Stimulated activated memory B cell treated with anti-CD40 and anti-IgM and Interleukin-4, amounts not matched to agents 10 μg/mL and 1 μg/mL and 100 μg/mL, for 72 hours (primary cell): Measurements from ENCODE around the gene FAM83C.
"Not testable (repeated sequence)": the region's sequence is repeated elsewhere in the genome, so short reads cannot be mapped to it uniquely, and the experiment has no call there.

ENCODE experiments used
- ATAC-seq: fragments of 150-1000 bp; cut with Tn5 transposase; 2 replicates; pipeline ENCODE4 v1.10.0; 2021
- H3K27ac Mint-ChIP-seq: one replicate; pipeline ENCODE4 v1.8.0; 2022; ENCODE audit warnings: mild to moderate bottlenecking, mixed read lengths
- H3K27me3 Mint-ChIP-seq: one replicate; pipeline ENCODE4 v1.8.0; 2022; ENCODE audit warnings: mixed read lengths
- H3K36me3 Mint-ChIP-seq: one replicate; pipeline ENCODE4 v1.8.0; 2022; ENCODE audit warnings: mixed read lengths
- H3K4me1 Mint-ChIP-seq: one replicate; pipeline ENCODE4 v1.8.0; 2022; ENCODE audit warnings: mixed read lengths
- H3K4me3 Mint-ChIP-seq: one replicate; pipeline ENCODE4 v1.8.0; 2022; ENCODE audit warnings: mild to moderate bottlenecking, moderate library complexity, mixed read lengths
- H3K9me3 Mint-ChIP-seq: one replicate; pipeline ENCODE4 v1.8.0; 2022; ENCODE audit warnings: mixed read lengths

FAM83C gene

DNA sequence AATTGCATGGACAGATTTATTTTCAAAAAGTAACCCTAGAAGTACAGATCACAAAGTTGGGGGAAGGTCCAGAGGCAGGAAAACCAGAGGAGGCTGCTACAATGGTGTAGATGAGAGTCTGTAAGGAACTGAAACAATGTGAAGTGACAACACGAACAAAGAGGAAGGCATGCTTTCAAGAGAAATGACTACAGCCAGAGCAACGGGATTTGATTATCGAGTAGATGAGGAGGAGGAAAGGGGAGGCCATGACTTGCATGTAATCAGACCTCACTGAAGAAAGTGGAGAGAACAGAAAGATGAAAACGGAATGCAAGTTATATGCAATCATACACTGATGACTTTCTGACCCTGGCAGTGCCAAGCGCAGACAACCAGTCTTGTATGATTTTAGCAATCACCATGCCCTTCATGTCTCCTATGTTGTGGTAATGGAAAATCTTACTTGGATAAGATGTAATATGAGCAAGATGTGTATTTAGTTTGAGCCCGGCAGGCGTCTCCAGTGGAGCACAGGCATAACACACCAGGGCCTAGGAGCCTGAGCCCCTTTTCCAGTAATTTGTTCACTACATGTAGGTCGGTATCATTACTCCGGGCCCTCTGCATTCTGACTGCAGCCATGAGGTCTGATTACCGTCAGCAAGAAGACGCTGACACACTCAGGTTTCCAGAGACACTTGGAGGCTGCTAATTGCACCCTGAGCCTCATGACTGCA lies 34.0 kb upstream of the FAM83C start:
- Mint-ChIP-seq H3K9me3 (no peaks in the 10 kb centered on the region), H3K36me3 (peaks cover 27% of the 10 kb centered on the region), H3K4me1 (peaks cover 10% of the 10 kb centered on the region), H3K27ac (peak overlapping the region; percentile 12), H3K27me3 (no peaks in the 10 kb centered on the region), H3K4me3 (no peak overlapping the region)
- peak; percentile 72 for ATAC-seq

DNA sequence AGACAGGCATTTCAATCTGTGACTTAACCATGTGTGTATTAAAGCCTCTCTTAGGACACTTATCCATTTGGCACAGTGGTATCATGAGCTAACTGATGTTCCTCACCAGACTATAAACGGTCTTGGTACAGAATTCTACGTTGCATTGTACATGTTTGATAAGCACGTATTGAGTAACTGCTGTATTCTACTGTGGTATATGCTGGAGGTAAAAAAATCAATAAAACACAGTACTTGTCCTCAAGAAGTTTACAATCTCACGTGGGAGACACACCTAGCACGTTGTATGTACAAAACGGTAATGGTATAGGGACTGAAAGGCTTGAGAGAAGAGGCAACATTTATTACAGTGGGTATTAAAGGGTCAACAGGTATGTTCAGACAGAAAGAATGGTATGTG lies 33.2 kb upstream of the FAM83C start:
- ATAC-seq: no peak
- H3K36me3 Mint-ChIP-seq: peaks cover 34% of the 10 kb centered on the region
- H3K27me3 Mint-ChIP-seq: no peaks in the 10 kb centered on the region
- H3K4me3 Mint-ChIP-seq: no peak overlapping the region
- H3K27ac Mint-ChIP-seq: peak overlapping the region; percentile 12
- H3K4me1 Mint-ChIP-seq: peaks cover 16% of the 10 kb centered on the region
- no peaks in the 10 kb centered on the region for H3K9me3 Mint-ChIP-seq

DNA sequence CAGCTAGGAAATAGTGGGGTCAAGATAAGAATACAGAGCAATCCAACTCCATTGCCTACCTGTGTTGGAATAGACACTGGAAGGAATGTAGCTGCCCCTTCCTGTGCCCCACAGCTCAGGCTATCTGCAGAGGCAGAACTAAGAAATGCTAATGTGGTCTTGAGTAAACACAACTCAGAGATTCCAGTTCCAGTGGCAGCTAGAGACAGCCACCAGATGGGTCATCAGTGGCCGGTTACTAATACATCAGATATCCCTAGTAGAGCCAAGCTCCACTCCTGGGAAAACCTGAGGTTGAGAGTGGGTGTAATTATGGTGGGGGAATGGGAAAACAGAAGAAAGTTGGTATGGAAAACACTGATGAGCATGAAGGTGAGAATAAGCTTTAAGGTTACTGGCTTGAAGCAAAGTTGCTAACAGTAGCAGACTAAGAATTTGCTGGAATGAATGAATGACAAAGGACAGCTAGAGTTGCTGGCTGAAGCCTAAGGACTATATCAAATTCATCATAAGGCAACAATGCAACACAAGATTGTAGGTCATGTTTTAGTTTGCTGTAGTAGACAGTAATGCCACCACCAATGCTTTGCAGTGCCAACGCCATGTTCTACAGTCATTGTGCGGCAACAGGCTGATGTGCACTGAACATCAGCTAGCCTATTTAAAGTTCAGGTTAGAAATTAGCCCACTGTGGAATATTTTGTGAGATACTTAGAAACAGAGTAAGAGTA lies 28.3 kb upstream of the FAM83C start:
- no peaks in the 10 kb centered on the region for H3K27me3 Mint-ChIP-seq

DNA sequence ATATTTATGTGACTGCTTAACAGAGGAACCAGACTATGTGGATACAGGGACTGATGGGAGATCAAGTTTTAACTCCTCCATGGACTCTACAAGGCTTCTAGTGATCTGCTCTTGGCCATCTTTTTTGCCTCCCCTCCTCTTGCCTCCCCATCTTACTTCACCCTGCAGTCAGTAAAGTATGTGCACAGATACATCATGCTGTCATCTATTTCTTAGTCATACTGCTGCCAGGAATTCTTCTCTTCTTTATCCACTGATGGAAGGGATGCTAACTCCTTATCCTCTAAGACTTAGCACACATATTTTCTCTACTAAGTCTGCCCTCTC lies 27.6 kb upstream of the FAM83C start:
- no peak for ATAC-seq
- H3K36me3 Mint-ChIP-seq: peaks cover 27% of the 10 kb centered on the region
- H3K9me3 Mint-ChIP-seq: no peaks in the 10 kb centered on the region
- no peak overlapping the region for H3K4me3 Mint-ChIP-seq
- peaks cover 14% of the 10 kb centered on the region for H3K4me1 Mint-ChIP-seq
- no peaks in the 10 kb centered on the region for H3K27me3 Mint-ChIP-seq
- H3K27ac Mint-ChIP-seq: no peak overlapping the region

More for the DNA sequence above, 28.3 kb upstream of the FAM83C start:
- ATAC-seq: no peak
- Mint-ChIP-seq H3K9me3 (no peaks in the 10 kb centered on the region), H3K4me3 (no peak overlapping the region), H3K36me3 (peaks cover 27% of the 10 kb centered on the region), H3K4me1 (peaks cover 10% of the 10 kb centered on the region), H3K27ac (no peak overlapping the region)

DNA sequence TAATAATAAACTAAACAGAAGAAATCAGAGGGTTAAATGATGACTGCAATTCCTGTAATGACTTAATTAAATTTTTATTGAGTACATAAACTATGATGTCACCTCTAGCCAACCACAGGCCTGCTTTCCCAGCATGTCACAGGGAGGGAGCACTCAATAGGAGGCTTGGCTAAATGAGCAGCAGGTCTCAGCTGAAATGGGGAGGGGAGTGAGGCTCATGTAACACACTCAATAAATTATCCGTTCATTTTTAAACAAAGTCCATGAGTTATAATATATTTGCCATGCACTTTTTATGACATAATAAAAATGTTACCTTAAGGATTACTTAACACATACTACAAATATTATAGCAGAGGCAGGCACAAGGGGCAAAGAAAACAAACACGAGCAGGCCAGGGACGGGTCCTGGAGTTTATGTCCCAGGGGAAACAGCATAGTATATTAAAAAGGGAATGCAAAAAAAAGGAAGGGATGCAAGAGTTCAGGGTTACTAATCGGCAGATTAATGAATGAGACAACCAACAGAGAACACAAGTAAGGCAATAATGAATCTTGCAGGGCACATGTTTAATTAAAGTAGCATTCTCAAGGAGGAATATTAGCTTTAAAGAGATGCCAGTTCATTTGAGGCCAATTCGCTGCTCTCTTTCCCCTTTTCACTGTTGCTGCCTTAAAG lies 27.1 kb upstream of the FAM83C start:
- Mint-ChIP-seq H3K9me3 (no peaks in the 10 kb centered on the region), H3K27me3 (no peaks in the 10 kb centered on the region), H3K27ac (no peak overlapping the region), H3K4me3 (no peak overlapping the region), H3K4me1 (peaks cover 14% of the 10 kb centered on the region), H3K36me3 (peaks cover 28% of the 10 kb centered on the region)
- no peak for ATAC-seq

DNA sequence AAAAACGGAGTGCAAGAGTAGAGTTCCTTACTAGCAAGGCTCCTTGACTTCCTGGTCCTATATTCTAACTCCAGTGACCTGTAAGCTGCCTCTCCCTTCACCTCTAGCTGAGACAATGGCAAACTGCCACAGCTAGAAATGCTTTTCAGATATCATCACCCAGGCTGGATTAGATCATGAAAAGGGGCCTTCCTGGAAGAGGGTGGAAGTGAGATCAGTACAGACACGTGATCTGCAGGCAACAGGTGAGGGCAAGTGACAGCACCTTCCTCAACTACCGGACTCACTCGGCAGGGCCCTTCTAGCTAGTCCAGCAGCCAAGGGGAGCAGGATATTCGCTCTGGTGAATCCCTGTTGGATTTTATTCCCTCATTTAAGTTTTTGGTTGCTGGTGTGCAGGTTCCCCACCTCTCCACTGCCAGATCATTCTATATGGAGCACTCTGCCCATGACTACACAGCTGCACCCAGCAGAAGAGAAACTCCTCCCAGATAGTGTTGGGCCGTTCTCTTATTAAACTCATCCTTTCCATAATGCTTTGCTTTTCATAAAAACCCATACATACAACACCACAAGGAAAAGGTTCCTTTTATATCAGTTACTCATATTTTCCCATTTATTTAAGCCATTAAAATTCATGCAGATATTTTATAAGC lies 26.4 kb upstream of the FAM83C start:
- Mint-ChIP-seq H3K36me3 (peaks cover 31% of the 10 kb centered on the region), H3K27ac (no peak overlapping the region), H3K27me3 (no peaks in the 10 kb centered on the region), H3K4me1 (peaks cover 14% of the 10 kb centered on the region), H3K4me3 (no peak overlapping the region), H3K9me3 (no peaks in the 10 kb centered on the region)
- ATAC-seq: no peak

DNA sequence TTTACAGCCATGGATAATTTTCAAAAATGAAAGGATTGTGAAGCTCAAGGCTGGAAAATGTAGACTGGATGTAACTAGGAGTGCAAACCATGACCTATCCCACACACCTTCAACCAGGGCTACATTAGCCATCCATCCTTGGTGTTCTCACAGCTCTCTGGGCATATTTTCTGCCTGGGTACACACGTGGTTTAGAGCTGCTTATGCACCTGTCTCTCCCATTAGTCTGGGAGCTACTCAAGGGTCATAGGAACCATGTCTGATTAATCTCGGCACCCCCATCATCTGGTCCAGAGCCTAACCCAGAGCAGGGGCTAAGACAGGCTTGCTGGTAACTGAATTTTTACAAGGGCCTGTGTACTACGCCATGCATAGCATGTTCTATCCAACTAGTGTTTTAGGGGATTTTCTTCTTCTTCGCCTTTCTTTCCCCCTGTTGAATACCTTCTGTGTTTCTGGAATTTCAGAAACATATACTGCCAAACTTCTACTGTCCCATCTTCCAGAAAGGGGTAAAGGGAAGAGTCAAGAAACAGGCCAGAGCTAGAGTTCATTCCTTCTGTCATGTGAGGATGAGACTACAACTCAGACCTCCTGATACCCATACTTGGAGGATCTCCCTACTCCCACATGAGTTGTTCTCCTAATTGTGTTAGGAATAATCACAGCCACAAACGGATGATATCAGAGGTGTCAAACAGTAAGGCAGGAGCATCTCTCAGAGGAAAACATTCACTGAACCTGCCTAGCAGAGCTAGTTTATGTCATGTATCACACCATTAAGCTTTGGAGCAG lies 25.4 kb upstream of the FAM83C start:
- no peak for ATAC-seq
- peaks cover 14% of the 10 kb centered on the region for H3K4me1 Mint-ChIP-seq
- no peak overlapping the region for H3K27ac Mint-ChIP-seq
- H3K27me3 Mint-ChIP-seq: no peaks in the 10 kb centered on the region
- no peaks in the 10 kb centered on the region for H3K9me3 Mint-ChIP-seq
- peaks cover 34% of the 10 kb centered on the region for H3K36me3 Mint-ChIP-seq
- H3K4me3 Mint-ChIP-seq: no peak overlapping the region

DNA sequence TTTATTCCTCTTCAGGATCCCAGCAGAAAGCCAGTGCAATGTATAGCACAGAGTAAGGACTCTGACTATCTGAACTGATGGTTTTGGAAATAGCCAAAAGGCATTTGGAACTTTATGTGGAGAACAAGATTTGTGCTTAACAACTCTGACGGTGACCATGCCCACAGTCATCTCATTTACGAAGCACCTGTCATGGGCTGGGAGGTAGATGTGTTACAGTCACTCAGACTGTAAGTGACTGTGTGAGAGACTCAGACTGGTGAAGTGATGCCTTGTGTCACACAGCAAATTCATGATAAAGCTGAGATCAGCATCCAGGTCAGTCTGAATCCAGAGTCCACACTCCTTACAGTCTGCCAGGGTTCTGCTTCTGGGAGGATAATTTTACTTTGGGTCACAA lies 23.9 kb upstream of the FAM83C start:
- H3K27me3 Mint-ChIP-seq: no peaks in the 10 kb centered on the region
- H3K4me3 Mint-ChIP-seq: no peak overlapping the region
- peaks cover 42% of the 10 kb centered on the region for H3K36me3 Mint-ChIP-seq
- no peak overlapping the region for H3K27ac Mint-ChIP-seq
- no peak for ATAC-seq
- no peaks in the 10 kb centered on the region for H3K9me3 Mint-ChIP-seq
- peaks cover 14% of the 10 kb centered on the region for H3K4me1 Mint-ChIP-seq

DNA sequence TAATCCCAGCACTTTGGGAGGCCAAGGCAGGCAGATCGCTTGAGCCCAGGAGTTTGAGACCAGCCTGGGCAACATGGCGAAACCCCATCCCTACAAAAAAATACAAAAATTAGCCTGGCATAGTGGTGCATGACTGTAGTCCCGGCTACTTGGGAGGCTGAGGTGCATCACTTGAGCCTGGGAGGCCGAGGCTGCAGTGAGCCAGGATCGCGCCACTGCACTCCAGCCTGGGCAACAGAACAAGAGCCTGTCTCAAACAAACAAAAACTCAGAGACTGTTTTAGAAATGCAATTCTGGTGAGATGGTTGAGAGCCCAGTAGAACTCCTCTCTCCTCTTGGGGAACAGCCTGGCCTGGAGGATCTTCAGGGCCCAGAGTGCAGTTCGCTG lies 23.4 kb upstream of the FAM83C start:
- not testable (repeated sequence) for ATAC-seq, H3K27me3 Mint-ChIP-seq, H3K4me3 Mint-ChIP-seq, H3K9me3 Mint-ChIP-seq
- H3K36me3 Mint-ChIP-seq: peaks cover 40% of the 10 kb centered on the region
- H3K4me1 Mint-ChIP-seq: peaks cover 11% of the 10 kb centered on the region
- peak overlapping the region; percentile 7 for H3K27ac Mint-ChIP-seq

DNA sequence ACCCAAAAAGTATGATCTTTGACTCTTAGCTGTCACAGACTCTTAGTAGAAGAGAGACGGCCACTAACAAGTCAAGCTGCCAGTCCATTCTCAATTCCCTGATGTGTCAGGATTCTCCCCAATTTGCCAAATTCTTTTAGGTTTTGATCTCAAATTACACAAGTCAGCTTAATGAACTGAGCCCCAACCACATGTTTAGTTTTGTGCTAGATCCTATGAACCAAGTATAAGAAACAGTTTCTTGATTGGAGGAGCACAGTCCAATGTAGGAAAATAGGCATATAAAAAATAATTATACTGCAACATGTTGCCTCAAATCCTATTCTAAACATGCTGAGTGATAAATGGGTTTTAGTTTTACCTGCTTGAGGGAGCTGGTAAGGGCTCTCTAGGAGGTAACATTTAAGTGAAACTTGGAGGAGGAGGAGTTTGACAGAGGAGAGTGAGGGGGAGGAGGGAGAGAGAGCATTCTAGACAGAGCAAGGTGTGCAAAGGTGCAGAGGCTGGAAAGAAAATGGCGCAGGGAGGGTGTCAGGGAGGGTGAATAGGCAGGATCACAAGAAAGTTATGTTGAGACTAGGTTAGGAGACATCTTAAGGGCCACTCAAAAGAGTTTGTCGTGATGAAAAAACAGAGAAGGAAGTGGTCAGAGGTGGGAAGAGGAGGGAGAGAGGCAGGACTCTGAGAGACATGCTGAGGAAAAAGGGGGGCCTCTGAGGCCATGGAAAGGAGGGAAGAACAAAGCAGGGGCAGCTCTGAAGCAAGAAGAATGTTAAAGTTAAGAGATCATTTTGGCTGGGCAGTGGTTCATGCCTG lies 22.8 kb upstream of the FAM83C start:
- H3K27me3 Mint-ChIP-seq: no peaks in the 10 kb centered on the region
- no peak for ATAC-seq
- no peak overlapping the region for H3K4me3 Mint-ChIP-seq
- H3K9me3 Mint-ChIP-seq: no peaks in the 10 kb centered on the region
- H3K36me3 Mint-ChIP-seq: peaks cover 34% of the 10 kb centered on the region
- H3K4me1 Mint-ChIP-seq: peaks cover 6% of the 10 kb centered on the region
- H3K27ac Mint-ChIP-seq: peak overlapping the region; percentile 7

DNA sequence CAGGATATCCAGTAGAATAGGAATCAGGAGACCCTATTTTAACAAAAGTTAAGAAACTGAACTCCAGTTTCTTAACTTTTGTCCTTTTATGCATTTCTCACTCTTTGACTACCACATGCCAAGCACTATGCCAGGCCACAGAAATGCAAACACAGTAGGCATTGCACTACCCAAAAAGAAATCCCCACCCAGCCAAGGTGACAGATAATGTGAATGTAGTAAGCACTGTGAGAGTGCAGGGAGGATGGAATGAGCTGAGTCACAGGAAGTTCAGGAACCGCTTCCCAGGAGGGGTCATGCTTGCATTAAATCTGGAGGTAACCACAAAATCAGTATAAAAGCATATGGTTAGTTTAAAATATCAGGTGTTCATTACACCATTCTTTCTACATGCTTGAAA lies 20.1 kb upstream of the FAM83C start:
- Mint-ChIP-seq H3K27ac (no peak overlapping the region), H3K9me3 (no peaks in the 10 kb centered on the region), H3K27me3 (no peaks in the 10 kb centered on the region), H3K36me3 (peaks cover 28% of the 10 kb centered on the region), H3K4me1 (peaks cover 6% of the 10 kb centered on the region), H3K4me3 (no peak overlapping the region)
- no peak for ATAC-seq

DNA sequence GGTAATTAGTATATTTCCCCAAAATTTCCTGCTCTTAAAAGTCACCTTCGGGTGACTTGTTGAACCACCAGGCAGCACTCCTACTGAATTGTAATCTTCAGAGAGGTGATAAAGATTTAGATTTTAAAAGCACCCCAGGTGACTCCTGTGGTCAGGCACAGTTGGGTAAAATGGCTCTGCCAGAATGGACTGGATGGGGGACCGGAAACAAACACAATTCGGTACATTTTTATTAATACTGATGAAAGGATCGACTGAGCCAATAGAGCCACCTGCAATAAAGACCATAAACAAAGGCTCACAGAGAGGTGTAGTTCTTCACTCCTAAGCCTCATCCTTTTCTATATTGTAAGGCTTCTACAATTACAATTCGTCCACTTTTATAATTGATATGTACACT lies 19.6 kb upstream of the FAM83C start:
- peaks cover 6% of the 10 kb centered on the region for H3K4me1 Mint-ChIP-seq
- no peak overlapping the region for H3K4me3 Mint-ChIP-seq
- H3K27me3 Mint-ChIP-seq: no peaks in the 10 kb centered on the region
- H3K36me3 Mint-ChIP-seq: peaks cover 28% of the 10 kb centered on the region
- H3K27ac Mint-ChIP-seq: no peak overlapping the region
- H3K9me3 Mint-ChIP-seq: no peaks in the 10 kb centered on the region
- ATAC-seq: no peak

DNA sequence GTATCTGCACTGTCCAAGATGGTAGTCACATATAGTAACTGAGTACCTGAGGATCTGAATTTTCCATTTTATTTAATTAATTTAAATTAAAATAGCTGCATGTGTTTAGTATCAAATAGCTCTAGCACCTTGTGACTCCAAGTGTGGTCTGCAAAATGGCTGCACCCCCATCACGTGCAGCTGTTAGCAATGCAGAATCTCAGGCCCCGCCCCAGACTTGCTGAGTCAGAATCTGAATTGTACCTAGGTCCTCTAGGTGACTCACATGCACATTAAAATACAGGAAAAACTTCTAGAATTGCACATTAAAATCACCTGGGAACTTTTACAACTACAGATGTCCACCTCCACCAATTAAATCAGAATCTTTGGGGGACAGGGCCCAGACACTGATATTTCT lies 19.2 kb upstream of the FAM83C start:
- ATAC-seq: no peak
- Mint-ChIP-seq H3K27me3 (no peaks in the 10 kb centered on the region), H3K9me3 (no peaks in the 10 kb centered on the region), H3K4me3 (no peak overlapping the region), H3K4me1 (peaks cover 6% of the 10 kb centered on the region), H3K36me3 (peaks cover 28% of the 10 kb centered on the region), H3K27ac (no peak overlapping the region)
